ENCODE data around the gene CCL11. TPM values are rescaled to one million over a fixed set of nuclear protein-coding genes. Genes with fewer than 3 reads are reported as not detected.
"Not testable (repeated sequence)": the region's sequence is repeated elsewhere in the genome, so short reads cannot be mapped to it uniquely, and the experiment has no call there.

CCL11 gene
- total and polyA plus RNA-seq, 5 experiments from 2014 or later = not detected

- POLR2A ChIA-PET = no interaction called here
- Mint-ChIP-seq H3K4me1 (no peaks in the 10 kb centered on the region), H3K4me3 (no peak overlapping the region), H3K9me3 (peaks cover 0 to 26% (median 9%) of the 10 kb centered on the region in 9 donors), H3K36me3 (peaks cover 0 to 16% (median 0%) of the 10 kb centered on the region in 3 donors), H3K27me3 (peaks cover 6 to 17% (median 16%) of the 10 kb centered on the region in 5 donors), H3K27ac (no peak overlapping the region)
- DNase-seq = no peak
- ATAC-seq = no peak
Observed at GRCh38 chr17:34321964-34322363, 36.4 kb downstream of the CCL11 start.

DNA sequence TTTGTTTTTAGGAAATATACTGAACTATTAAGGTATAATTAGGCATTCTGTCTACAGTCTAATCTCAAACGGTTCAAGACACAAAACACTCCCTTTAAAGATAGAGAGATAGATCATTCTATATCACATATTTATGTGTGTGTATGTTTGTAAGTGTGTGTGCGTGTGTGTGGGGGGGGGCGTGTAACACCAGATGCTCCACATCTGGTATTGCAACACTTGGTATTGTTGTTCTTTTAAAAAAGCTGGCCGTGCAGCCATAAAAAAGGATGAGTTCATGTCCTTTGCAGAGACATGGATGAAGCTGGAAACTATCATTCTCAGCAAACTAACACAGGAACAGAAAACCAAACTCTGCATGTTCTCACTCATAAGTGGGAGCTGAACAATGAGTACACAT, 42.0 kb downstream of the CCL11 start:
- POLR2A ChIA-PET, H3K27ac Mint-ChIP-seq, H3K4me1 Mint-ChIP-seq, H3K4me3 Mint-ChIP-seq, DNase-seq, ATAC-seq: not testable (repeated sequence)
- peaks cover 6 to 31% (median 12%) of the 10 kb centered on the region in 5 donors for H3K27me3 Mint-ChIP-seq
- peaks cover 0 to 26% (median 9%) of the 10 kb centered on the region in 9 donors for H3K9me3 Mint-ChIP-seq
- peaks cover 0 to 16% (median 0%) of the 10 kb centered on the region in 3 donors for H3K36me3 Mint-ChIP-seq

DNA sequence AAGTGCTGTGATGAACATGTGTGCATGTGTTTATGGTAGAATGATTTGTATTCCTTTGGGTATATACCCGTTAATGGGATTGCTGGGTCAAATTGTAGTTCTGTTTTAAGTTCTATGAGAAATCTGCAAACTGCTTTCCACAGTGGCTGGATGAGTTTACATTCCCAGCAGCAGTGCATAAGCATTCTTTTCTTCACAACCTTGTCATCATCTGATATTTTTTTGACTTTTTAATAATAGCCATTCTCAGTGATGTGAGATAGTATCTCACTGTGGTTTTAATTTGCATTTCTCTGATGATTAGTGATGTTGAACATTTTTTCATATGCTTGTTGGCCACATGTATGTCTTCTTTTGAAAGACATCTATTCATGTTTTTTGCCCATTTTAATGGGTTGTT, 52.2 kb downstream of the CCL11 start:
- ATAC-seq (no peak), DNase-seq (no peak)
- no peaks in the 10 kb centered on the region for H3K4me1 Mint-ChIP-seq
- H3K27me3 Mint-ChIP-seq = peaks cover 14 to 43% (median 27%) of the 10 kb centered on the region in 5 donors
- peaks cover 0 to 10% (median 0%) of the 10 kb centered on the region in 9 donors for H3K9me3 Mint-ChIP-seq
- POLR2A ChIA-PET = no interaction called here
- H3K4me3 Mint-ChIP-seq = no peak overlapping the region
- no peak overlapping the region for H3K27ac Mint-ChIP-seq
- H3K36me3 Mint-ChIP-seq = no peaks in the 10 kb centered on the region

Other genes starting within 250 kb of the CCL11 start
- 1 to 10 TPM; 2.6 to 3.1 TPM for gene CCL2, start 30.5 kb upstream of the CCL11 start, total RNA-seq
- gene CCL2, start 30.5 kb upstream of the CCL11 start, polyA plus RNA-seq = not detected
- not detected for gene CCL7, start 15.5 kb upstream of the CCL11 start, total RNA-seq
- gene CCL7, start 15.5 kb upstream of the CCL11 start, polyA plus RNA-seq = not detected
- not detected for gene CCL8, start 33.7 kb downstream of the CCL11 start, total RNA-seq
- not detected for gene CCL8, start 33.7 kb downstream of the CCL11 start, polyA plus RNA-seq
- gene CCL13, start 70.7 kb downstream of the CCL11 start, total RNA-seq = not detected
- gene CCL13, start 70.7 kb downstream of the CCL11 start, polyA plus RNA-seq = not detected
- gene CCL1, start 77.5 kb downstream of the CCL11 start, total RNA-seq = not detected
- gene CCL1, start 77.5 kb downstream of the CCL11 start, polyA plus RNA-seq = not detected

Data from naive thymus-derived CD8-positive, alpha-beta T cell (primary cell).